H9 (cell line): ENCODE results near the gene PDCD6IP. TPM values are rescaled to one million over a fixed set of nuclear protein-coding genes. Genes with fewer than 3 reads are reported as not detected.

Experiments used
- DNase-seq: peaks from one replicate; pipeline ENCODE4 v3.0.0-alpha.2; 2017
- H2AFZ ChIP-seq: one replicate; pipeline ENCODE4 v1.6.1; 2013; ENCODE audit warnings: mild to moderate bottlenecking, low read length, control low read depth, moderate library complexity
- H2AK5ac ChIP-seq: 2 replicates; pipeline ENCODE4 v1.6.1; 2013; ENCODE audit warnings: low read length, control low read depth, mixed read lengths; ENCODE audit not compliant: insufficient read length
- H2BK120ac ChIP-seq: one replicate; pipeline ENCODE4 v1.6.1; 2013; ENCODE audit warnings: low read depth, mild to moderate bottlenecking, low read length, control low read depth, inconsistent platforms; ENCODE audit not compliant: poor library complexity, severe bottlenecking
- H2BK12ac ChIP-seq: 2 replicates; pipeline ENCODE4 v1.6.1; 2013; ENCODE audit warnings: low read length, control low read depth, mixed read lengths, low read depth; ENCODE audit not compliant: insufficient read length
- H2BK15ac ChIP-seq: 2 replicates; pipeline ENCODE4 v1.6.1; 2013; ENCODE audit warnings: low read depth, low read length, control low read depth
- H2BK20ac ChIP-seq: one replicate; pipeline ENCODE4 v1.6.1; 2013; ENCODE audit warnings: low read depth, mild to moderate bottlenecking, low read length, control low read depth, inconsistent platforms; ENCODE audit not compliant: poor library complexity, severe bottlenecking
- H2BK5ac ChIP-seq: 2 replicates; pipeline ENCODE4 v1.6.1; 2013; ENCODE audit warnings: low read length, control low read depth, mixed read lengths; ENCODE audit not compliant: insufficient read length
- H3K14ac ChIP-seq: 2 replicates; pipeline ENCODE4 v1.6.1; 2013; ENCODE audit warnings: low read length, control low read depth; ENCODE audit not compliant: insufficient read depth
- H3K18ac ChIP-seq: 2 replicates; pipeline ENCODE4 v1.6.1; 2013; ENCODE audit warnings: low read depth, mild to moderate bottlenecking, mixed read lengths, low read length, control low read depth; ENCODE audit not compliant: insufficient read length
- H3K23ac ChIP-seq: 2 replicates; pipeline ENCODE4 v1.6.1; 2013; ENCODE audit warnings: low read length, control low read depth, mixed read lengths, low read depth; ENCODE audit not compliant: insufficient read length
- H3K23me2 ChIP-seq: 2 replicates; pipeline ENCODE4 v1.6.1; 2013; ENCODE audit warnings: low read depth, mild to moderate bottlenecking, mixed read lengths, low read length, control low read depth; ENCODE audit not compliant: insufficient read length, poor library complexity, severe bottlenecking
- H3K27ac ChIP-seq: 2 replicates; pipeline ENCODE4 v1.5.1; 2013; ENCODE audit warnings: low read length, control low read depth, mixed read lengths, low read depth; ENCODE audit not compliant: insufficient read length
- H3K27me3 ChIP-seq: 2 replicates; pipeline ENCODE4 v1.6.1; 2013; ENCODE audit warnings: low read length, control low read depth, inconsistent platforms; ENCODE audit not compliant: insufficient read depth
- H3K4ac ChIP-seq: 2 replicates; pipeline ENCODE4 v1.6.1; 2013; ENCODE audit warnings: low read depth, mild to moderate bottlenecking, control low read depth, inconsistent platforms, low read length, moderate library complexity
- H3K4me1 ChIP-seq: 2 replicates; pipeline ENCODE4 v1.6.1; 2013; ENCODE audit warnings: low read length, control low read depth, inconsistent platforms; ENCODE audit not compliant: insufficient read depth
- H3K4me2 ChIP-seq: 2 replicates; pipeline ENCODE4 v1.6.1; 2013; ENCODE audit warnings: low read length, control low read depth, mixed read lengths; ENCODE audit not compliant: insufficient read length, insufficient read depth
- H3K56ac ChIP-seq: 2 replicates; pipeline ENCODE4 v1.6.1; 2013; ENCODE audit warnings: low read depth, mild to moderate bottlenecking, mixed read lengths, low read length, control low read depth; ENCODE audit not compliant: insufficient read length
- H3K79me1 ChIP-seq: 2 replicates; pipeline ENCODE4 v1.6.1; 2013; ENCODE audit warnings: low read depth, mild to moderate bottlenecking, moderate library complexity, low read length, control low read depth, inconsistent platforms; ENCODE audit not compliant: insufficient read depth, poor library complexity, severe bottlenecking
- H3K79me2 ChIP-seq: 2 replicates; pipeline ENCODE4 v1.6.1; 2013; ENCODE audit warnings: low read length, control low read depth, inconsistent platforms; ENCODE audit not compliant: insufficient read depth
- H3K9ac ChIP-seq: 2 replicates; pipeline ENCODE4 v1.6.1; 2013; ENCODE audit warnings: low read length, control low read depth, mixed read lengths; ENCODE audit not compliant: insufficient read length; ENCODE audit errors: extremely low read depth
- H3K9me3 ChIP-seq: one replicate; pipeline ENCODE4 v1.6.1; 2013; ENCODE audit warnings: low read depth, low read length, inconsistent platforms; ENCODE audit not compliant: control insufficient read depth
- H3T11ph ChIP-seq: one replicate; pipeline ENCODE4 v1.6.1; 2013; ENCODE audit warnings: mild to moderate bottlenecking, low read length, control low read depth, inconsistent platforms
- H4K20me1 ChIP-seq: one replicate; pipeline ENCODE4 v1.6.1; 2013; ENCODE audit not compliant: control insufficient read depth, insufficient read length, insufficient read depth
- H4K5ac ChIP-seq: 2 replicates; pipeline ENCODE4 v1.6.1; 2013; ENCODE audit warnings: low read depth, mild to moderate bottlenecking, mixed read lengths, low read length, control low read depth; ENCODE audit not compliant: insufficient read length
- H4K8ac ChIP-seq: replicated peaks from 2 replicates; pipeline ENCODE4 v1.6.1; 2013; ENCODE audit warnings: low read length, control low read depth, mixed read lengths, low read depth; ENCODE audit not compliant: insufficient read length
- H4K91ac ChIP-seq: 2 replicates; pipeline ENCODE4 v1.6.1; 2013; ENCODE audit warnings: low read depth, mild to moderate bottlenecking, moderate library complexity, mixed read lengths, low read length, control low read depth; ENCODE audit not compliant: insufficient read length
- H3K27ac Mint-ChIP-seq, 3 experiments: 2 replicates in 2 of 3; 3 replicates in 1 of 3; pipeline ENCODE4 v1.8.0; 2020 to 2021; ENCODE audit warnings: mixed read lengths in 3 of 3, mild to moderate bottlenecking in 1 of 3, moderate library complexity in 1 of 3
- H3K27me3 Mint-ChIP-seq: 2 replicates; pipeline ENCODE4 v1.8.0; 2021; ENCODE audit warnings: low read depth, mild to moderate bottlenecking, moderate library complexity, mixed read lengths
- H3K36me3 Mint-ChIP-seq, 3 experiments: 2 replicates in 2 of 3; 3 replicates in 1 of 3; pipeline ENCODE4 v1.8.0; 2020 to 2021; ENCODE audit warnings: low read depth in 3 of 3, mixed read lengths in 3 of 3; ENCODE audit not compliant: insufficient read depth in 1 of 3
- H3K4me1 Mint-ChIP-seq, 2 experiments: 2 replicates each; pipeline ENCODE4 v1.8.0; 2020; ENCODE audit warnings: mixed read lengths in 2 of 2
- H3K4me3 Mint-ChIP-seq, 2 experiments: 2 replicates in 1 of 2; 3 replicates in 1 of 2; pipeline ENCODE4 v1.8.0; 2020 to 2021; ENCODE audit warnings: mild to moderate bottlenecking in 2 of 2, mixed read lengths in 2 of 2, moderate library complexity in 1 of 2
- H3K9me3 Mint-ChIP-seq, 2 experiments: 2 replicates in 1 of 2; 3 replicates in 1 of 2; pipeline ENCODE4 v1.8.0; 2020; ENCODE audit warnings: mild to moderate bottlenecking in 2 of 2, mixed read lengths in 2 of 2, moderate library complexity in 1 of 2
- CTCF ChIP-seq: fragments of 200-600 bp; sonication (generic); conservative IDR thresholded peaks from 3 replicates; pipeline ENCODE4 v1.8.0; 2021; ENCODE audit warnings: antibody characterized with exemption, mild to moderate bottlenecking
- WGBS: extraction: QIAGEN DNeasy Blood & Tissue Kit; methylation state at CpG from one replicate; pipeline ENCODE4 v1.1.7; 2013; ENCODE audit warnings: missing lambda C conversion rate, low lambda C conversion rate, mixed read lengths; ENCODE audit not compliant: insufficient read length; ENCODE audit errors: extremely low coverage; 5-methylcytosine and 5-hydroxymethylcytosine counted together
- total RNA-seq: library from RNA; stranded (reverse); gene quantifications from 2 replicates; pipeline ENCODE4 v1.2.1, GENCODE V29; 2021

PDCD6IP gene
- total RNA-seq, 1 experiment from 2014 or later = 109 TPM

DNA sequence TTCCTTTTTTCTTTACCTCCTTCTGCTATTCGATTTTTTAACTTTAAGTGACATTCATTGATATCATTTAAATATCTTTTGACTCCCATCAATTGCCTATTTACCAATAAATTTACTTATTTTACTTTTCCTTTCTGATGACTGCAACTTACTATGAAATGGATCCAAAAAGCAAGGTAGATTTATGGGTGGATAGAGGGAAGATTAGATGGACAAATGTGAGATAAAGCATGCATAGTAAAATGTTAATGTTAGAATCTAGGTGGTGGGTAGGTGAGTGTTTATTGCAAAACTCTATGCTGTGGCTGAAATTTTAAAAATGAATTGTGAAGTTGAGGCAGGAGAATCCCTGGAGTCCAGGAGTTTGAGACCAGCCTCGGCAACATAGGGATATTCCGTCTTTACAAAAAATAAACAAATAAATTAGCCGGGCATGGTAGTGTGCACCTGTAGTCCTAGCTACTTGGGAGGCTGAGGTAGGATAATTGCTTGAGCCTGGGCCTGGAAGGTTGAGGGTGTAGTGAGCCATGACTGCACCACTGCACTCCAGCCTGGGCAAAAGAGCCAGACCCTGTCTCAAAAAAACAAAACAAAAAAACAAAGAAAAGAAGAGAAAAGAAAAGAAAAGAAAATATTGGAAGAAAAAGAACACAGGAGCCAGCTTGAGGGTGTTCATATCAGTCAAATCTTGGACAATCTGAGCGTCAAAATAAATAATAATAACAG lies 6.1 kb upstream of the PDCD6IP start:
- Histone ChIP-seq H2BK120ac (no peak overlapping the region), H2BK12ac (no peak overlapping the region), H3K79me2 (no peaks in the 10 kb centered on the region), H4K20me1 (no peaks in the 10 kb centered on the region), H2AK5ac (no peak overlapping the region), H3K18ac (no peak overlapping the region), H2AFZ (no peak overlapping the region), H3K79me1 (no peaks in the 10 kb centered on the region), H2BK5ac (no peak overlapping the region), H3K23me2 (no peaks in the 10 kb centered on the region), H3K56ac (no peak overlapping the region), H3K9me3 (no peaks in the 10 kb centered on the region), H3K27me3 (no peaks in the 10 kb centered on the region), H2BK15ac (no peak overlapping the region), H3K23ac (no peak overlapping the region), H2BK20ac (no peak overlapping the region), H3T11ph (no peak overlapping the region), H4K8ac (no peak overlapping the region), H4K91ac (no peak overlapping the region), H3K4me1 (peaks cover 4% of the 10 kb centered on the region; the same call in 1 of the 2 replicates), H3K14ac (no peak overlapping the region), H3K9ac (no peak overlapping the region), H3K4me2 (no peak overlapping the region), H3K27ac (no peak overlapping the region), H3K4ac (no peak overlapping the region), H4K5ac (no peak overlapping the region)
- Mint-ChIP-seq H3K4me3 (no peak overlapping the region), H3K9me3 (no peaks in the 10 kb centered on the region; a peak in 1 of 5 replicates), H3K4me1 (peaks cover 25 to 34% of the 10 kb centered on the region in 2 experiments), H3K27me3 (peaks cover 43% of the 10 kb centered on the region), H3K27ac (no peak overlapping the region; a peak in 1 of 7 replicates), H3K36me3 (no peaks in the 10 kb centered on the region)
- DNase-seq = no peak
- TF ChIP-seq CTCF = no peak
- WGBS = no CpG with 5 or more reads among the region's 5 CpGs
